HG03520 (cell line): ENCODE results near the gene RNF175.
A peak's percentile ranks its signal among the peaks of the same experiment; 100 is the strongest.
"Not testable (repeated sequence)": the region's sequence is repeated elsewhere in the genome, so short reads cannot be mapped to it uniquely, and the experiment has no call there.

ENCODE experiments used
- ATAC-seq: cut with Tn5 transposase; IDR thresholded peaks from one replicate; pipeline ENCODE4 v1.9.1; 2021; ENCODE audit warnings: mild to moderate bottlenecking, moderate library complexity; ENCODE audit not compliant: unreplicated experiment

Gene RNF175

GRCh38 chr4:153684971-153685371 is 74.9 kb downstream of the RNF175 start:
- no peak for ATAC-seq

DNA sequence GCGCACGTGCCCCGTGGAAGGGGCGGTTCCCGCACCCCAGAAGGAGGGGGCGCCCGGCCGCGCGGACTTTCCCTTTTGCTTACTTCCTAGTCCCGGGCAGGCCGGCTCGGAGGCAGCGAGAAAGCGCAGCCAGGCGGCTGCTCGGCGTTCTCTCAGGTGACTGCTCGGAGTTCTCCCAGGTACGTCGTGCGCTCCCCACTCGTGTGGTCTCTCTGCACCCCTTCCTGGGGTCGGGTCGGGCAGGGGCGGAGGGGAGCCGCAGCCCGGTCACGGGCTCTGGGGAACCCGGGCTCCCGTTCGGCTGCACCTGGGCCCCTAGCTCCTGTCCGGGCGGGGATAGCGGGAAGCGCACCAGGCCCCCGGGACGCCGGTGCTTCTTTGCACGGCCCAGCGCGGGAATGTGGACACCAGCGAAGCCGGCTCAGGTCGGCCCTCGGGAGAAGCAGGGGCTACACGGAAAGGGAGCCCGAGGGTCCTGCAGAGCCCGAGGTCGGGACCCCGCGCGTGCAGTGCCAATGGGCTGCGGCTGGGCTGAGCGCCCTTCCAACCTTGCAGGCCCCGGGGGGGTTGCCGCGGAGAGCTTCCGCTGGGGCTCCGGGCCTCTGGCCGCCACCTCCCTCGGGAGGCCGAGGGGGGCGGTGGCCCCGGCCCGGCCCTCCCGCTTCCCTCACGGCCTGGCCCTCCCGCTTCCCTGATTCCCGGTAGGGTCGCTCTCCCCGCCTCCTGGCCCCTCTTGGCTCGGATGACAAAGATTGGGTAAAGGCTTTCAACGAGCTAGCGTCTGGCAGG is 75.4 kb downstream of the RNF175 start, which contains the start of gene TLR2:
Gene TLR2 (plus strand): TSS at position 99 of the 789 bp plus-strand sequence. CDS start 18,628 bp downstream, outside the sequence.
- peak; percentile 87 for ATAC-seq

GRCh38 chr4:153683763-153684181 is 76.1 kb downstream of the RNF175 start:
- no peak for ATAC-seq

DNA sequence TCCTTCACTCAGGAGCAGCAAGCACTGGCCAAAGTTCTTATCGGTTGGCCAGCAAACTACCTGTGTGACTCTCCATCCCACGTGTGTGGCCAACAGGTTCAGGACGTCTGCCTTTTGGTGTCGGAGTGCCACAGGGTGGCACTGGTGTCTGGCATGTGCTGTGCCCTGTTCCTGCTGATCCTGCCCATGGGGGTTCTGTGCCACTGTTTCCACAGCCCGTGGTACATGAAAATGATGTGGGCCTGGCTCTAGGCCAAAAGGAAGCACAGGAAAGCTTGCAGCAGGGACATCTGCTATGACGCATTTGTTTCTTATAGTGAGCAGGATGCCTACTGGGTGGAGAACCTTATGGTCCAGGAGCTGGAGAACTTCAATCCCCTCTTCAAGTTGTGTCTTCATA is 80.3 kb downstream of the RNF175 start:
- no peak for ATAC-seq

- ATAC-seq = no peak
These were observed 82.8 kb downstream of the RNF175 start for GRCh38 chr4:153676984-153677383.

DNA sequence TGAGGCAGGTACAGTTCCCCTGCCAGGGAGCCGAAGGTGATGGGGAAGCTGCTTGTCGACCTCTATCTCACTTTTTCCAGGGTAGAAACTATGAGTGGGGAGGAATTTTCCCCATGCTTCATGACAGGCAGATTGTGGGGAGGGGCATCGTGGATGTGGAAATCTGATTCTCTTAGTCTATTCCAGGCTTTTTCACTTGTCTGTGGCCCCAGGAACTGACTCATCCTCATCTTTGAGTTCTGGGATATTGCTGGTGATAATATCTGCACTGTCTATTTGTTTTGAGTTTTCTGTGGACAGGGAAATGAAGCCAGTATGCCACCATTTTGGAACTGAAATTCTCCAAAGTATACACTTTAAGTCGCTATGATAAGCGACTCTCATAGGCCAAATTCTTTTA is 83.3 kb downstream of the RNF175 start:
- no peak for ATAC-seq

- ATAC-seq = no peak
These were observed 90.0 kb downstream of the RNF175 start for GRCh38 chr4:153669838-153670237.

DNA sequence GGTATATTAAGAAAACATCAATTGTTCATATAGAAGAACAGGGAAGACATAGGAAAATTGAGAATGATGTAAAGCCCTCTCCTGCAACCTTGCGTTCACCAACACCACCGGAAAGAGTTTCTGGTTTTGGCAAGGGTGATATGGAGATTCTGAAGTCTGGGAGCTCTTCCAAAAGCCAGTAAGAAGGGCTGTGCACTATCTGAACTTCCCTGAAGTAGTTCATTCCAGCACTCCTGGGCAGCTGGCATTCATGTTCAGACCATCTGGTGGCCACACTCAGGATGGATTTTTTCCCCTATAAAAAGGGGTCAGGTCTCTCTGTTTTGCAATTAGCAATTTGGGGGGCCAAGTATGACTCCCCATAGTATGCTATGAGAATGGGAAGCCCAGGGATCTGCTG is 91.2 kb downstream of the RNF175 start:
- ATAC-seq = no peak

- not testable (repeated sequence) for ATAC-seq
These were observed 93.3 kb downstream of the RNF175 start for GRCh38 chr4:153666505-153666904.

DNA sequence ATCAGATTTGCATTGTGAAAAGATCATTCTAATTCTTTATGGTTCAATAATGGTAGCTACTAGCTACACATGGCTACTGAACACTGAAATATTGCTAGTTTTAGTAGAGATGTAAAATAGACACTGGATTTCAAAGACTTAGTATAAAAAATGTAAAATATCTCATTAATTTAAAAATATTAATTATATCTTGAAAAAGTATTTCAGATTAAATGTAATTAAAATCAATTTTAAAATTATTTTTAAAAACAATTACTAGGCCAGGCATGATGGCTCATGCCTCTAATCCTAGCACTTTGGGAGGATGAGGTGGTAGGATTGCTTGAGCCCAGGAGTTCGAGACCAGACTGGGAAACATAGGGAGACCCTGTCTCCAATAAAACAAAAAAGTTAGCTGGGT is 96.2 kb downstream of the RNF175 start:
- ATAC-seq = no peak

DNA sequence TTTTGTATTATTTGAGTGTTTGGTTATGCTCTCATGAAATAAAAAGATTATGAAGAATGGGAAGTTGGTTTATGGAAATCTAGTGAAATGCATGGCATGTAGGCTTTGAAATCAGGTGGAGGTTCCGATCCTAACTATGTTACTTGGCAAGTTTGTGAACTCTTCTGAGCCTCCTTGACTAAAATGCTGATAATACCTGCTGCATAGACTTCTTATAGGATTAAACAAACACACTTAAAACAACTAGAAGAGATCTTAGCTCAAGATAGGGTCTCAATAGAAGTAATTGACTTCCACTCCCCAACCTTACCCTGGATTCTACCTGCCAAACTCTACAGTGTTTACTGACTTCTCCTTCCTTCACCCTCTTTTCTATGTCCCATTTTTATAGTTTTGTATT is 97.9 kb downstream of the RNF175 start:
- no peak for ATAC-seq

DNA sequence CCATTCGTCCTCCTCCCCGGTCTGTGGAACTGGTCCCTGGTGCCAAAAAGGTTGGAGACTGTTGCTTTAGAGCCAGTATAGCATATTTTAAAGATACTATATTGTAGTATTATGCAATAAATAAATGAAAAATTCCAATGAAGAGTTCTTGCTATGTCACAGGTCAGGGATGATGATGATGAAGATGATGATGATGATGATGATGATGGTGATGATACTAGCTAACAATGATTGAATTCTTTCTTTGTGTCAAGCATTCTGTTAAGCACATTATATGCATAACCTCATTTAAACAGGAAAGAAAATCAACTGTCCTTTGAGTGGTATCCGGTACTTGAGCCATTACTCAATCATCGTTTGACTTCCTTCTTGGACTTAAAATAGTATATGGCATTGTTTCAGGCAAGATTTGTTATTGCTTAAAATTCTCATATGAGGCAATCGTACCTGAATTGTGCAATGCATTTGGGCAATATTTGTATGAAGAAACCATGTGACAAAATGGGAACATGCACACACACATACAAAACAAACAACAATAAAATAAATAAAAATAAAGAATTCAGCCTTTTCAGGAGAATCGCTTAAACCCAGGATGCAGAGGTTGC is 98.5 kb downstream of the RNF175 start:
- no peak for ATAC-seq
